Measurements from ENCODE around the gene SNX25. TPM values are rescaled to one million over a fixed set of nuclear protein-coding genes. Genes with fewer than 3 reads are reported as not detected.
A peak's percentile ranks its signal among the peaks of the same experiment; 100 is the strongest.

SNX25 gene
- polyA plus RNA-seq, 1 of the 3 experiments (the other 2 are of a cell fraction), result 8.5 TPM

DNA sequence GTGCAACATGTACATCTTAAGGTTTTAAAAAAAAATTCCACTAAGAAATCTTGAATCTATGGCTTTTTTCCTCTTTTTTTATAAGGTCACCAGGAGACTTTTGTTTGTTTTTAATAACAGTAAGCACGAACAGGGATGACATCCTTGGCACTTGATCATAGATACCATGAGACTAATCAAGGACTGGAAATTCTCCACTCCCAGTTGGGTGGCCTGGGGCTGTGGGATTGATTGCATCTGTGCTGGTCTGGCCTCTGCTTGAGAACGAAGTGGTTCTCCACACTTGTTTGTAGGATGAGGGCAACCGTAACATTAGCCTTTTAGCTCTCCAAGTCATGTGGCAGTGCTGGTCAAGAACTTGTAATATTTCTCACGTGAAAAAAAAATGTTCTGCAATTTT, 35.4 kb downstream of the SNX25 start (continued):
- TF ChIP-seq FOXJ3 (CRISPR knock-in tag; IDR thresholded peaks at IDR 0.05), result no peak
- TF ChIP-seq TEAD4 (IDR thresholded peaks at IDR 0.05; ENCODE audit: borderline replicate concordance, insufficient read depth), result no peak
- TF ChIP-seq MEF2A (IDR thresholded peaks at IDR 0.05; ENCODE audit: borderline replicate concordance, low read depth), result no peak
- no peak for TF ChIP-seq YY1 (IDR thresholded peaks at IDR 0.05; ENCODE audit: low read depth)
- TF ChIP-seq SMC3 (IDR thresholded peaks at IDR 0.05; ENCODE audit: low read depth, low read length), result no peak
- TF ChIP-seq ELF1 (IDR thresholded peaks at IDR 0.05), result no peak
- TF ChIP-seq GABPA (IDR thresholded peaks at IDR 0.05; ENCODE audit: low read depth), result no peak
- TF ChIP-seq EP300 (IDR thresholded peaks at IDR 0.05; ENCODE audit: borderline replicate concordance in 1 of 2, low read depth in 1 of 2, low read length in 1 of 2), result peak in 1 of 2 experiments; percentile 81; a peak in 2 of 4 replicates
- TF ChIP-seq, protein P1, sequence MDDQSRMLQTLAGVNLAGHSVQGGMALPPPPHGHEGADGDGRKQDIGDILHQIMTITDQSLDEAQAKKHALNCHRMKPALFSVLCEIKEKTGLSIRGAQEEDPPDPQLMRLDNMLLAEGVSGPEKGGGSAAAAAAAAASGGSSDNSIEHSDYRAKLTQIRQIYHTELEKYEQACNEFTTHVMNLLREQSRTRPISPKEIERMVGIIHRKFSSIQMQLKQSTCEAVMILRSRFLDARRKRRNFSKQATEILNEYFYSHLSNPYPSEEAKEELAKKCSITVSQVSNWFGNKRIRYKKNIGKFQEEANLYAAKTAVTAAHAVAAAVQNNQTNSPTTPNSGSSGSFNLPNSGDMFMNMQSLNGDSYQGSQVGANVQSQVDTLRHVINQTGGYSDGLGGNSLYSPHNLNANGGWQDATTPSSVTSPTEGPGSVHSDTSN (IDR thresholded peaks at IDR 0.05), result no peak

DNA sequence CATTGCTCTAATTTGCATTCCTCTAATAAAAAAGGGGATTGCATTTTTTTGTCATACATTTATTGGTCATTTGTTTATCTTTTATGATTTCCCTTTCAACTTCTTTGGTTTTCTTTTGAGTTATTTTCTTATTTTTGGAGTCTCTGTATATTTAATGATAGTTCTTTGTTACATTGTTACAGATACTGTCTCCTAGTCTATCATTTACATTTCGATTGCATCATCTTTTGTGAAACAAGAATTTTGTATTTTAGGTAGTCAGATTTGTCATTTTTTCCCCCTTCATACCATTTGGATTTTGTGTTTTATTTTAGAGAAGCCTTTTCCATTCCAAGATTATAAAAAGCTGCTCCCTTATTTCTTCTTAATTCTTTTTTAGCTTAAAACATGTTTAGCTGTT, 37.1 kb downstream of the SNX25 start:
- Histone ChIP-seq H3K27ac (ENCODE audit: low read depth in 2 of 2, low read length in 1 of 2) (peak overlapping the region in 1 of 2 experiments; percentile 23; a peak in 1 of 4 replicates), H4K20me1 (ENCODE audit: insufficient read depth) (no peaks in the 10 kb centered on the region), H3K4me2 (peak overlapping the region; percentile 4; the same call in 1 of the 2 replicates), H3K9ac (no peak overlapping the region), H3K4me1 (ENCODE audit: control insufficient read depth in 1 of 2, insufficient read depth in 2 of 2, low read depth in 1 of 2, low read length in 1 of 2) (peaks cover 9 to 10% of the 10 kb centered on the region in 2 experiments; a peak in 3 of 4 replicates), H3K9me2 (no peaks in the 10 kb centered on the region), H3K27me3 (ENCODE audit: insufficient read depth) (no peaks in the 10 kb centered on the region), H3K36me3 (replicated peaks in 1 of 2; ENCODE audit: control insufficient read depth in 1 of 2, insufficient read depth in 2 of 2, low read length in 1 of 2) (peaks cover 0 to 22% of the 10 kb centered on the region in 2 experiments), H3K9me3 (no peaks in the 10 kb centered on the region), H3F3A (replicated peaks; ENCODE audit: insufficient read depth) (peaks cover 14% of the 10 kb centered on the region), H3K4me3 (ENCODE audit: low read depth in 2 of 2, low read length in 1 of 2) (no peak overlapping the region; a peak in 1 of 4 replicates), H3K79me2 (ENCODE audit: insufficient read depth) (peaks cover 87% of the 10 kb centered on the region), H2AFZ (ENCODE audit: low read depth) (no peak overlapping the region)
- no peak for TF ChIP-seq FOXM1 (IDR thresholded peaks at IDR 0.05; ENCODE audit: low read depth)
- TF ChIP-seq TAF1 (IDR thresholded peaks at IDR 0.05; ENCODE audit: borderline replicate concordance, low read depth, low read length), result no peak
- TF ChIP-seq RCOR1 (IDR thresholded peaks at IDR 0.05; ENCODE audit: low read length), result no peak
- TF ChIP-seq SIN3A (IDR thresholded peaks at IDR 0.05; ENCODE audit: borderline replicate concordance, low read depth, low read length), result no peak
- TF ChIP-seq MEF2A (IDR thresholded peaks at IDR 0.05; ENCODE audit: borderline replicate concordance, low read depth), result no peak
- no peak for TF ChIP-seq POLR2AphosphoS5 (IDR thresholded peaks at IDR 0.05; ENCODE audit: low read depth, low read length)
- TF ChIP-seq, protein P2, sequence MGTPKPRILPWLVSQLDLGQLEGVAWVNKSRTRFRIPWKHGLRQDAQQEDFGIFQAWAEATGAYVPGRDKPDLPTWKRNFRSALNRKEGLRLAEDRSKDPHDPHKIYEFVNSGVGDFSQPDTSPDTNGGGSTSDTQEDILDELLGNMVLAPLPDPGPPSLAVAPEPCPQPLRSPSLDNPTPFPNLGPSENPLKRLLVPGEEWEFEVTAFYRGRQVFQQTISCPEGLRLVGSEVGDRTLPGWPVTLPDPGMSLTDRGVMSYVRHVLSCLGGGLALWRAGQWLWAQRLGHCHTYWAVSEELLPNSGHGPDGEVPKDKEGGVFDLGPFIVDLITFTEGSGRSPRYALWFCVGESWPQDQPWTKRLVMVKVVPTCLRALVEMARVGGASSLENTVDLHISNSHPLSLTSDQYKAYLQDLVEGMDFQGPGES (IDR thresholded peaks at IDR 0.05; ENCODE audit: low read depth, low read length), result no peak
- TF ChIP-seq SMC3 (IDR thresholded peaks at IDR 0.05; ENCODE audit: low read depth, low read length), result no peak
- no peak for TF ChIP-seq ZBTB33 (IDR thresholded peaks at IDR 0.05; ENCODE audit: borderline replicate concordance, low read depth)
- no peak for TF ChIP-seq ELF1 (IDR thresholded peaks at IDR 0.05)
- CTCF ChIA-PET, result interaction anchor here (0.8 to 1.9 kb wide), 3 partner anchors 9 to 15 kb away, joined by 3 to 5 read pairs (median 3); no protein-coding TSS in a partner anchor
- POLR2A ChIA-PET, result no interaction called here
- no peak for DNase-seq
- 58% methylated on average over 1 of the region's 1 CpG for WGBS (ENCODE audit: low lambda C conversion rate)
